ENCODE results near the gene SYNDIG1.

The SYNDIG1 gene

DNA sequence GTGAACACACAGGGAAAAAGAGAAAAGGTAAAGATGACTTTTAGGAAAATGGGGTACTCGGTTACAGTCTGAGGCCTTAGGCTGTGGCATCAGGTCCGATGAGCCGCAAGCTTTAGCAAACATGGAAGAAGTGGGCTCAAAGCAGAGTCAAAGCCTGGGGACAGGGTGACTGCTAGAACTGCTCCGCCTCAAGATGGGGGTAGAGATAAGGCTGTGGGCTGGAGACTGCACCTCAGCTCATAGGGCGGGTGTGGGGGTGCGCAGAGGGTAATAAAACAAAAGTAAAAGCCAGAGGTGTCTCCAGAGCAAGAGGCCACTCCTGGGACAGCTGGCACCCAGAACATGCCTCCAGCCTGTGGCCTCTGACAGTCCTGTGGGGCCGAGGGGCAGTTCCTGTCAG, 21.3 kb upstream of the SYNDIG1 start:
- no peak for DNase-seq (ENCODE audit: low read depth)

DNA sequence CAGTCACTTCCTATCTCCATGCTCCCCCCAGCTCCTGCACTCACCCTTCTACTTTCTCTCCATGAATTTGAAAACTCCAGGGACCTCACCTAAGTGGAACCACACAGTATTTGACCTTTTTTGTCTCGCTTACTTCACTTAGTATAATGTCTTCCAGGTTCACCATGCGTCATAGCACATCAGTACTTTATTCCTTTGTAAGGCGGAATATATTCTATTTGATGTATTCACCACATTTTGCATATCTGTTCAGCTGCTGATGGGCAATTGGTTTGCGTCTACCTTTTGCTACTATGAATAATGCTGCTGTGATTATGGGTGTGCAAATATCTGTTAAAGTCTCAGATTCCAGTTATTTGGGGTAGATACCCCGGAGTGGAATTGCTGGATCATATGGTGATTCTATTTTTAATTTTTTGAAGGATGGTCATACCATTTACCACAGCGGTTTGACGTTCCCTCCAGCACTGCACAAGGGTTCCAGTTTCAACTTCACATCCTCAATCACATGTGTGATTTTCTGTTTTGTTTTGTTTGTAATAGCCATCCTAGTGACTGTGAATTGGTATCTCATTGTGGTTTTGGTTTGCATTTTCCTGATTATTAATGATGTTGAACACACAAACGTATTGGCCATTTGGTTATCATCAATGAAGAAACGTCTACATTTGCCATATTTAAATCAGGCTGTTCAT, 20.3 kb upstream of the SYNDIG1 start:
- no peak for DNase-seq (ENCODE audit: low read depth)

DNA sequence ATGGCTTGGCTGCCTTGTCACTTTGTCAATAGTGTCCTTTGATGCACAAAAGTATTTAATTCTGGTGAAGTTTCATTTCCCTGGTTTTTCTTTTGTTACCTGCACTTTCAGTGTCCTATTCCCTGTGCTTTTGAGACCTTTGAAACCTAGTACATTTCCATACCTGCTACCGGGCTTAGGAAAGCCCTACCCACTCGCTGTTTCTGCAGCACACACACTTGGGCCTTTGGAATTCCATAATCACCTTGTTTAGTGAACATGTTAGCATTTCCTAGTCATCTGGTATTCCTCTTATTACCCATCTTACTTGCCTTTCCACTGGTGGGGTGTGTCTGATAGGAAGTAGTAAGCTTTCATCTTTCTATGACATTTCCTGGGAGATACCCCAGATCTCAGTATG, 19.3 kb upstream of the SYNDIG1 start:
- DNase-seq (ENCODE audit: low read depth), result no peak

DNA sequence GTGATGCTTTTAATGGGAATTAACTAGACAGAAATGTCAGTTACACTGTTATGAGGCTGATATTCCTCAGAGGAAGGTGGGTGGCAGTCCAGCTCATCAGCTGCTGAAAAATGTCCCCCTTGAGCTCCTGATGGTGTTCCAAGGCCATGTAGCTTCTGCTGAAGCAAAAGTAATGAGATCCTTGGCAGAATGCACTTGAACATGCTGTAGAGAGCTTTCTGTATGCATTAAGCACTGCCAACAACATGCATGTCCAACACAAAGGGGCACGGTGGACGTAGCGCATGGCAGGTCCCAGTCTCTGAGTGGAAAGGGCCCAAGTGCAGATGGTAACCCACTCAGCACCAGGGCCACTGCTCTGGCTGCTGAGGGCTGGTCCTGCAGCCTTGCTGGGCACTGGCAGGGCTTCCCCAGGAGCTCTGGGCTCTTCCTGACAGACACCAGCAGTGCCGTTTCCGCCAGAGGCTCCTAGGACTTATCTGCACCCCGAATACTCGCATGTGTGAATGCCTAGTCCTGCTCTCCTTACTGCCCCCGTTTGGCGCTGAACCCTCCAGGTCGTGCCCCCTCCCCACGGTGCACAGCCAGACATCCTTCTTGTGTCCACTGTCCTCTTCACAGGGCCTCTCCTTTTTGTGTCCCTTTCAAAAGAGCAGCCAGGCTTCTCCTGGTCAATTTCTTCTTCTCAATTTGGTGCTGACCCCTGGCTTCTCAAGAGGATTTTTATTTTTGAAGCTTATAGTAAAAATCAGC, 18.6 kb upstream of the SYNDIG1 start:
- DNase-seq (ENCODE audit: low read depth), result no peak

DNA sequence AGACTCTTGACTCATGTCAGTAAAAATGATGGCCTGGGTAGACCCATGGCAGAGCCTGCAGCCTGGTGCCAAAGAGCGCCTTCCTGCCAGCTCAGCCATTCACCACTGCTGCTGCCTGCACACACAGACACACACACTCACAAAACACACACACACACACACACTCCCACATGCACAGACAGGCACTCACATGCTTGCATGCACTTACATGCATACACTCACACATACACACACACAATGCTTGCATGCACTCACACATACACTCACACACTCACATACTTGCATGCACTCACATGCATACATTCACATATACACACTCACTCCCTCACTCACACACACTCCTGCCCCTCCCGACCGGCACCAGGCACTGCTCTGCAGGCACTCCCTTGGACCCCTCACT, 18.0 kb upstream of the SYNDIG1 start:
- no peak for DNase-seq (ENCODE audit: low read depth)

DNA sequence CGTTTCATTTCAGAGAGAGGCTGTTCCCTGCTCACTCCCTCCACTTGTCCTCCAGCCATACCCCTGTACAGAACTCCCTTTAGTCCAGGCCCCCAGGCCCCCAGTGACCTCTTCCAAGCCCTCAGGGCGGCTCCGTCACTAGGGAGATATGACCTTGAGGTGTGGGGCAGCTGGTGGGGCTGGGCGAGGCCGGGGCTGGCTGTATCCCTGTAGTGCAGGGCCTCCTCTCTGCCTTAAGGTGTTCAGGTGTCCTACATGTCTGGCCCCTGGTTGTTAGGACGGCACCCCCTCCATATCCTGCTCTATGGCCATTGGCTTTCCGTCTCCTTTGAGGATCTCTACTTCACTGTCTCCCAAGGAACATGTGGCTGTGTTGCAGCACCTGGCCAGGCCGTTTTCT, 17.4 kb upstream of the SYNDIG1 start:
- no peak for DNase-seq (ENCODE audit: low read depth)

DNA sequence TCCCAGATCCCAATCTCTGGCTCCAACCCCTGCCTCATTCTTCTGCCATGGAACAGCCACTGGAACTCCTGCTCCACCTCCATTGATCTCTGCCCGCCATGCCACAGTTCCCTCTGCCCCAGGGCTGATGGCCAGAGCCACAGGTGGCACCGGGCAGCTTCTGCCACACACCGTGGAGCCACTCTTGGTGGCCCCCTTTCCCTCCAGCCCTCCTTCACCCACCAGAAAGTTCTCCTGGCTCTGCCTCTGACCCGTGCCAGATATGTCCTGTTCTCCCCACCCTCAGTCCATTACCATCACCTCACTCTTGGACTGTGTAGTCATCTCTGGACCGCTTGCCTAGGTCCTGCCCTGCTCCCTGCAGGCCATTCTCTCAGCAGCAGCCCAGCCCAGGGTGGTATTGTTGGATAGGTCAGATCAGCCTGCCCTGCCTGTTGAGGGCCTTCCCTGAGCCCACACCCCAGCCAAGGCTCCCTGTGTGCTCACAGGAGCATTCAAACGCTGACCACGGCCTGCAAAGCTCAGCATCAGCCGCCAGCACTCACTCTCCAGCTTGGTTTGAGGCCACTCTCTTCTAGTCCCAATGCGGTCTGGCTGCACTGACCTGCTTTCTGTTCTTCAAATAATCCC, 16.8 kb upstream of the SYNDIG1 start:
- DNase-seq (ENCODE audit: low read depth), result no peak

DNA sequence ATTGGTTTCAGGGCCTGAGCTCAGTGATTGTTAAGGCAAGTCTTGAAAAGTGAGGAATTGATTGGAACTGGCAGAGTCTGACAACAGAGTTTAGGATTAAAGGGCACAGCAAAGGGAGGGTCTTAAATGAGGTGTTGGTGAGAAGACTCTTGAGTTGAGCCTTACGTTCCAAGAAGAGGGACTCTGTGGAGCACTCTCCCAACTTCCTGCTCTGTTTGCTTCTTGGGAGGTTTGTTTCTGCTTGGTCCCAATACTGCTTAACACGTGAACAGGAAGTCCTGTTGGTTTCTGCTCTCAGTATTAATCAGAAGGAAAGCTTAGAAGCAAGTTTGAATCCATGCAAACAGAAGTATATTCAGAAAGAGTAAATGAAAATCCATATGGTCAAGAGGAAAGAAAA, 15.6 kb upstream of the SYNDIG1 start:
- DNase-seq (ENCODE audit: low read depth), result no peak

DNA sequence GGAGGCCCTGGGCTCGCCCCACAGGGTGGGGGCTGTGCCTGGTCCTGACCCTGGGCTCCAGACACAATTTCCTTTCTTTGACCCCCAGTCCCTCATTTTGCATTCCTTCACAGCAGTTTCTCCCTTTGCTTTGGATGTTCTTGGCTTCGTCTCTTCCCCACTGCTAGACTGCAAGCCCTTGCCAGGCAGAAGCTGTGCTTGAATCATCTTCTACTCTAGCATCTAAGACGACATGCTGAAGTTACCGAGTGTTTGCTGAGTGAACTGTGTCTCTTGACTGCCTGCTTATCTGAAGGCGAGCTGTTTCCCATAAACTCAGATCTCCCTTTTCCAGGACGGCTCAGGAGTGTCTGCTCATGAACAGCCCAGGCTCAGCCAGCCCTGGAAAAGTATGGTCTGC, 14.3 kb upstream of the SYNDIG1 start:
- DNase-seq (ENCODE audit: low read depth), result no peak

DNA sequence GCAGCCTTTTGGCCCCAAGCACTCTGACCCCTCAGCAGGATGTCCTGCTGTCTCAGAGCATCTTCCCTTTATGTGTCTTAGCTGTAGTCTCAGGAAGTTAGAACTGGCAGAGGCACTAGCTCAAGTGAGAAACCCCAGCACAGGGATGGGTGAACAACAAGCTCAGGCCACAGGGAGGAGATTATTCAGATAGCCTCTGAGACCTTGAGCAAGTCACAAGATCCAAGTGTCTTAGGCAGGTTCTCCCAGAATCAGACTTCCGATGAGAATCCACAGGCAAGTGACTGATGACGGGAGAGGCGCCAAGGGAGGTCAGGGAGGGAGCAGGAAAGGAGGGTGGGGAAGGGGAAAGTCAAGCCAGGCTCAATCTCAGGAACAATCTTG, 13.0 kb upstream of the SYNDIG1 start:
- no peak for DNase-seq (ENCODE audit: low read depth)

DNA sequence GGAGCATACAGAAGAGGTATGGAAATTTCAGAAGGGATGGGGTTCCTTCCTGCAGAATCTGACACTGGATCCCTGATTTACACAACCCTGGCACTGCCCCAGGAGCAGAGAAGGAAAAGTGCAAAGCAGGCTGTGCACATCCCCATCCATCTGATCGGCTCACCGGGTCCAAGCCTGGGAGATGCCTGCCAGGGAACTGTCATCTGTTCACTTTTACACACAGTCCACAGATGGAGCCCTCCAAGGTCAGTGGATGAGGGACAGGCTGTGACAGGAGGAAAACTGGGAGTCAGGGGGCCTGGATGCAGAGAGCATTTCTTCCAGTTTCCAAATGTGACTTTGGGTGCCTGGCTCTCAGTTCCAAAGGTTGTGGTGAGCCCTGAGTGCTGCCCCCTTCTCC, 11.0 kb upstream of the SYNDIG1 start:
- no peak for DNase-seq (ENCODE audit: low read depth)

DNA sequence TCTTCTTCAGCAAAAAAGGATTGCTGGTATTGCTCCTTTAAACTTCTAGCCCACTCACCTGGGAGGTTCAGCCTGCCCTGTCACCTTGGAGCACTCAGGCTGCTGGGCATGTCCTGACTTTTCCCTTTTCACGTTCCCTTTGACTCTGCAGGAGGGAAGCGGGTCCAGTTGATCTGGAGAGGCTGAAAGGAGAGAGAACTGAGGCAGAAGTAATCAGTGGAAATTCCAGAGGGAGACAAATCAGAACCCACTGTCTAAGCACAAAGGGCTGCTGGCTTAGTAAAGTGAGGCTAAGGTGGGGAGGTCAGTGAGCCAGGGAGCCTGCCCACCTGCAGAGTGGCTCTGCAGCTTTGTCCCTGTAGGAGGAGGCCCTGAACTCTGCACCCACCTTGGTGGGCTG, 9.7 kb upstream of the SYNDIG1 start:
- no peak for DNase-seq (ENCODE audit: low read depth)

DNA sequence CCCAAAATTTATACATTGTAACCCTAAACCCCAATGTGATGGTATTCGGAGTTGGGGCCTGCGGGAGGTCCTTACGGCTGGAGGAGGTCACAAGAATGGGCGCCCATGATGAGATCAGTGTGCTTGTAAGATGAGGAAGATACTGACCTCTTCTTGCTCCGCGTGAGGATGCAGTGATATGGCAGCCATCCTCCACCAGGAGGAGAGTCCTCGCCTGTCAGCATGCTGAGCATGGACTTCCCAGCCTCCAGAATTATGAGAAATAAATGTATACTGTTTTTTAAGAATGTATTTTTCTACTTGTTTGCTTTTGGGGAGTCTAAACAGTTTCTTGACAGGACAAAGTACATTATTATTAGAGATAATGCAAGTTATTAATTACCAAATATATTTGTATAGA, 8.7 kb upstream of the SYNDIG1 start:
- DNase-seq (ENCODE audit: low read depth), result no peak

DNA sequence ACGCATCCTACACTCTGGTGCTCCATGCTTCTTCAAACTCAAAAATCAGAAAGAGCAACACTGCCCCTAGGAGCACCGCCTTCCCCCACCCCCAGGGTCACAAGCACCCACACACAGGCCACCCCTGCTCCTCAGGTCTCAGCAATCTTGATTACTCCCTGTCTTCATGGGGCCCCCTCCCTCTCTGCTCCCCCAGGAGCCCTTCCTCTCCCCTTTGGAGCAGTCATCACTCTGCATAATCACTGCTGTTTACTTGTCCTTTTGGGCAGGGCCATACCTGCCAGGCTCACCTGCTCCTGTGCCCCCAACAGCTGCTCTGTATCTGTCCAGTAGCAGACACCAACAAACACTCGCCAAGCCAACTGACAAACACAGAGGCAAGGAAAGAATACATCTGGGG, 7.6 kb upstream of the SYNDIG1 start:
- no peak for DNase-seq (ENCODE audit: low read depth)

DNA sequence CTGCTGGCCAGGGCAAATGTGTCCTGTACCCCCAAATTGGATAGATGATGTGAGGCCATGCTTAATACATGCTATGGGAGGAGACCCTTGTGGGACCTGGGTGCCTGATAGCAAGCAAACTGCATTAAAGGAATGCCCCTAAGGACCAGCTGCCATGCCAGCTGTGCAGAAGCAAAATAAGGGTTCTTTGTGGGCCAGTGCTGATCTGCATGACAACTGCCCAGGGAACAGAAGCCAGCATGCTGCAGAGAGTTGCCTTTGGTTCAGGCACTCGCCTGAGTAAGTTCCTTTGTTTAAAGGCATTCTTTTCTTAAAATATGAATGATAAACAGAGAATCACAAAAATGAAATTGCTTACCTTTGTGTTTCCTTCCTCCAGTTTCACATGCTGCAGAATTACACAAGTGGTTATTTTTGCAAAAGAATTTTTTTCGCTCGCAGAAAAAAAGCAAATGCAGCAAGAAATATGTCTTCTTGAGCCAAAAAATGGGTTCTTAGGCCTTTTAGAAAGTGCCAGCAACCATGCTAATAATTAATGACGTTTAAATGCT, 6.9 kb upstream of the SYNDIG1 start:
- DNase-seq (ENCODE audit: low read depth), result no peak

DNA sequence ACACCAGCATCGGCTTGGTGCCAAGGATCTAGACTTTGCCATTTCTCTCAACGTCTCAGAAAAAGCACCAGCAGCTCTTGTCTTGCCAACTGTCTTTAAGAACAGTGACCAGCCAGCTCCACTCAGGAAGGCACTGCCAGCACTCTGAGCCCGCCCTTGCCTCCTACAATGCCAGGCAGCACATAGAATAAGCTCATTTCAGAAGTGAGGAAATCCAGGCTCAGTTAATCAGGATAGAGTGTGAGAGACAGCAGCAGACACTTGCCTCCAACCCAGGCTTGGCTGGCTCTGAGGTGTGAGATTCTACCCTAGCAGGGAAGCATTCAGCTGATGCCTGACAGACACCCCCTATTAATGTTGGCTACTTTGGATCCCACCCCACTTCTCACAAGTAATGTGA, 4.3 kb upstream of the SYNDIG1 start:
- no peak for DNase-seq (ENCODE audit: low read depth)

DNA sequence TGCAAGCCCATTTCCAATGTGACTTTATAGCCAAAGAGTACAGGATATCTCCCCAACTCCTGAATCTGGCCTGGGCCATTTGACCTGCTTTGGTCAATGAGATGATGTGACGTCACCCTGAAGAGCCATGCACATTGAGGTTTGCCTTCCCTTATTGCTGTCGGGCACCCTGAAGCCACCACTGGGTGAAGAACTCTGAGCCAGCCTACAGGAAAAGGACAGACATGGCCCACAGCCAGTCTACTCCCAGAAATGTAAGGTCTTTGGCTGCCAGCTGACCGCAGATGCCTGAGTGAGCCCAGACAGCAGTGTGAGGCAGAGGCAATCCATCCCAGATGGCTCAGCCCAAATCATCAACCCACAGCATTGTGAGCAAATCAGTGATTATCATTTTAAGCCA, 3.7 kb upstream of the SYNDIG1 start:
- no peak for DNase-seq (ENCODE audit: low read depth)

DNA sequence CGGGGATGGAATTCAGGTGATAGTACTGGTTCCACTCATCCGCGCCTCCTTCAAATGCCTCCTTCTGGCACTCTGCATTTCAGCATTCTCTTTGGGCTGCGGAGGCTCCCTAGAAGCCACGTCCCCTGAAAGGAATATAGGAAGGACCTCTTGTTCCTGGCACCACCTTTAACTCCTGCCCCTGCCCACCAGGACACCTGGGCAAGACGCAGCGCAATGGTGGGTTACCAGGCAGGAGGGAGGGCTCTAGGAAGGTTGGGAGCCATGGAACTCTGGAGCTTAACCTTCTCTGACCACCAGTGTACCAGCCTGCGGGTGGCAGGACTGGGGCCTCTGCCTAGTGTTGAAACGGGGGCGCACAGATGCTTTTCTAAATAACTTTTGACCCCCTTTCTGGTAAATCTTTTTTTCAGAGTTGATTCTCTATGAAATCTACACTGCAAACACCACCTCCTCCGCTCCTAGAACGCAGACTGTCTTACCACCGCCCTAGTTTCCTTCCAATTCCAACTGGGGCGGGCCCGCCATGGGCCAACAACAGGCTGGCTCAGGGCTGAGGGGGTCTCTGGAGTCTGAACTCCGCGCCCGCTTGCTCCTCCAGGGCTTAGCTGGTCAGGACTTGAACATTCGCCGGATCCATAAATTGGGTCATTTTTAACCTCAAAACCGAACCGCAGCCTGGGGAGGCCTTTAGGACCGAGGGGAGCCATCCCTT, 871 bp upstream of the SYNDIG1 start:
- no peak for DNase-seq (ENCODE audit: low read depth)

DNA sequence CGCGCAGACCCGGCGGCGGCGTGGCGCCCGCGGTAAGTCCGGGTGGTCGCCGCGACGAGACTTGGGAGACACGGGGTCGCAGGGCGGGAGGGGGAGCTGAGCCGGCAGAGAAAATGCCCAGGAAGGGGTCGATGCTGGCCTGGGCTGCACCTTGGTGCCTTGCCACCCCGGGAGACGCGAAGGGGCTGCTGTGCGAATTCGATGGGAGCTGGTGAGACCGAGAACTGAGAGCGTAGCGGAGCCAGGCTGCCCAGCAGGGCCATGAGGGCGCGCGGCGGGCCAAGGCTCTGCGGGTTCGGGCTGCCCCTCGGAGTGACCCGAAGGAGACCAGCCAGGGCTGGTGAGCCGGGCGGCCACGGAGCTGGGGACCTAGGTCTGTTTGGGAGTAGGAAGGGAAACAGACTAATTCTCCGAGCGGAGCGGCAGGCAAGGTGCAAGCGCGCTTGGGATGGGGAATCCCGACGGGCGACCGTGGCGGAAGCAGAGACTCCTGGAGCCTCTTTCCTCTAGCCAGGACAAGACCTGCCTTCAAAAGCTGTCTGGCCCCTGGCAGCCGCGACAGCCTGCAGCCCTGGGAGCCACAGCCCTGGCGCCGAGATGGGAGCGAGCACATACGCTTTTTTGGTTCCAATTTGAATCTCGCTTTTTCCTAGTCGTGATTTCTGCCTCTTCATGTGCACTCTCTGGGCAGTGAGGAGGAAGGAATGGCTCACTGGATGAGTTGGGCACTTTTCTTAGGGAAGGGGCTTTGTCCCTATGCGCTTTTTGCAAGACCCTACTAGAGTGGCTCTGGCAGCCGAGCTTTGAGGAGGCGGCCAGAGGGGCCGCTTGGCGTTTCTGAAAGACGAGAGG, 691 bp downstream of the SYNDIG1 start:
- no peak for DNase-seq (ENCODE audit: low read depth)

DNA sequence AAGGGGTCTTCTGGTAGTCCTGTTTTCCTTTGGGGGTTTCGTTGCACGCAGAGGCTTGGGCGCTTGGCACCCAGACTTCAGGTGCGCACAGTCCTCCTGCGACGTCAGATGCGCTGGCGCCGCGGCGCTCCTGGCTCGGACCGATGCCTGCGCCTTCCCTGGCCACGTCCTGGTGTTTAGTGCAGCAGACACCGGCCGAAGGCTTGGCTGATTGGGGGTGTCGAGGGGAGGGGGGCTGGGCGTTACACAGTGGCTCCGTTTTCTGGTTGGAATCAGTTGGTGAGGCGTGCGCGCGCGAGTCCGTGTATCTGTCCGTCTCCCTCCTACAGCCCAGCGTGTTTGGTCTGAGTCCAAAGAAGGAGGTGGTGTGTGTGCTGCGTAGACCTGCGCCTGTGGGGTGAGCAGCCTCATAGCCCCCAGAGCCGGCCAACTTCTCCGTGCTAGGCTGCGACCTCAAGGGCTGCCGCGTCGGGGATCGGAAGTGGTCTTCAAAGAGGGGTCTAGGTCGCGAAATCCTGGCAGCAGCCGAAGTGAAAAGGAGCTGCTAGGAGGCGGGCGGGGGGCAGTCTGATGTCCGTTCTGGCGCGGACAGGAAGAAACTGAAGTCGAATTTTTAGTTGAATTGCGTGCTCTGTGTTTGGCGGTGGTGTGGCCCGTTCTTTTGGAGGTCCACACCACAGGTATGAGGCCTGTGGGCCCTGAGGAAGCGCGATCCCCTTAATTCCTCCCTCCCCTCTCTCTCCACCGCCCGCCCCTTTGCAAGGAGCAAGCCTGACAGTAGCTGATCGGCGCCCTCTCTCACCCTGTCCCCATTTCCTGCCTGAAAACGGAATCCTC, 1.5 kb downstream of the SYNDIG1 start:
- DNase-seq (ENCODE audit: low read depth), result no peak

DNA sequence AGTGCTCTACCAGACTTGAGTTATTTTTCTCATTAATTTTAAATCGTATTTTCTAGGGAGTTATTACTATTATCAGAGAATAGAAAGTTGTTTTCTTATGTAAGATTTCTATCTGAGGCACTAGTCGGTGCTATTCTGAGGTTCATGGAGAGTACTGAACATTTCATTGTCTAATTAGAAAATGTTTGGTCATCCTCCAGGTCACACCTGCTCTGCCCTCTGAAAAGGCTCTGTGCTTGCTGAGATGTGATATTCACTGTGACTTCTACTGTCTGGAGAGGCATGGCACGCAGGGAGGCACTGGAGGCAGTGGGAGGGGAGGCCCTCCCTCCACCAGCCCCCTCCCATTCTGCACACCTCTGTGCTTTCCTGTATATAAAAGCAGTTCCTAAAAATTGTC, 3.0 kb downstream of the SYNDIG1 start:
- no peak for DNase-seq (ENCODE audit: low read depth)
